Erythroblast (primary cell): ENCODE data around the gene FBXL7.

Experiments used
- GATA1 ChIP-seq: IDR thresholded peaks from 2 replicates; pipeline ENCODE4 v1.6.1; 2011; ENCODE audit warnings: low read depth, mild to moderate bottlenecking, control low read depth, low read length, moderate library complexity
- POLR2A ChIP-seq: IDR thresholded peaks from 2 replicates; pipeline ENCODE4 v1.6.1; 2011; ENCODE audit warnings: mild to moderate bottlenecking, low read length

DNA sequence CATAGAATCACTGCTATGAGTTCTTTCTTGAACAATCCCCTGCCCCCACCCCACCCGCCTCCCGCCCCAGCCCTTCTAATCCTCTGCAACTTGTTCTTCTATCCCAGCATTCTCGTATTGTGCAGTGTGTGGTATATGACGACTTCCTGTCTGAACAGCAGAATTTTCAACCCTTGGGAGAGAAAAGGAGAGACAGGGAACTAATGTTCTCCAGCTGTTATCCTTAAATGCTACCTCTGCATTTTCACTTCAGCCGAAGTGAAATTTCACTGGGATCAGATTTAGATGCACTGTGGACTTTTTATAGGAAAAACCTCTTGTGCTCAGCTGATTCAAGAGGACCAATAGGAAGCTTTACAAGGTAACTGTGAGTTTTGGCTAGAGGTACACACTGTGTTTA, 2.2 kb downstream of the FBXL7 start:
- TF ChIP-seq POLR2A (no peak), GATA1 (no peak)
